ENCODE data around the gene COL4A2.
"Not testable (repeated sequence)": the region's sequence is repeated elsewhere in the genome, so short reads cannot be mapped to it uniquely, and the experiment has no call there.

Gene COL4A2

GRCh38 chr13:110448230-110448629 lies 141.1 kb downstream of the COL4A2 start:
- no peaks in the 10 kb centered on the region for H3K4me1 ChIP-seq (ENCODE audit: insufficient read depth, insufficient read length)
- H3K4me3 ChIP-seq (ENCODE audit: insufficient read length, low read depth): no peak overlapping the region
- peaks cover 64% of the 10 kb centered on the region for H3K36me3 ChIP-seq (ENCODE audit: insufficient read depth, insufficient read length, low read length)
- no peaks in the 10 kb centered on the region for H3K27me3 ChIP-seq (ENCODE audit: insufficient read depth, insufficient read length)
- no peak for TF ChIP-seq SUZ12 (IDR thresholded peaks at IDR 0.05; ENCODE audit: extremely low read depth, insufficient read depth, insufficient read length)
- no peak for TF ChIP-seq YY1 (IDR thresholded peaks at IDR 0.05; ENCODE audit: insufficient read depth, insufficient read length)
- TF ChIP-seq ZNF274 (IDR thresholded peaks at IDR 0.05; ENCODE audit: low read depth, low read length): no peak
- no peaks in the 10 kb centered on the region for H3K9me3 ChIP-seq (ENCODE audit: insufficient read depth, low read length)
- no peak overlapping the region for H3K9ac ChIP-seq (ENCODE audit: insufficient read length, low read depth)
- DNase-seq (ENCODE audit: low read depth, low spot score): no peak

DNA sequence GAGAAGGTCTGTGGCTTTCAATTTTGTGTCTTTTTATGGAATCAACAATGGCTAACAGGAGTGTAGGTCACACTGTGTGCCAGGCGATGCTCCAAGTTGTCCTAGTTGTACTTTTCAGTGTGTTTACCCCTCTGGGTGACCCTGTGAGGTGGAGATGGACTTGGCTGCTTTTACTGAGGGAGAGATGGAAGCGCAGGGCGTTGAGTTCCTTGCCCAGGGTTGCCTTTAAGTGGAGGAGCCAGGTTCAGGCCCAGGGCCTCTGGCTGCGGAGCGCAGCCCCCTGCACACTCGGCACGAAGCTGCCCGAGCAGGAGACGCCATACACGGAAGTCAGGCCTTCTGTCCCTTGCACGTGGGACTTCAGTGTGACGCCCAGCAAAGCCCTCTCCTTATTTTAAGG lies 141.6 kb downstream of the COL4A2 start:
- Histone ChIP-seq H3K36me3 (ENCODE audit: insufficient read depth, insufficient read length, low read length) (peaks cover 64% of the 10 kb centered on the region), H3K4me1 (ENCODE audit: insufficient read depth, insufficient read length) (no peaks in the 10 kb centered on the region), H3K9ac (ENCODE audit: insufficient read length, low read depth) (no peak overlapping the region), H3K27me3 (ENCODE audit: insufficient read depth, insufficient read length) (no peaks in the 10 kb centered on the region), H3K9me3 (ENCODE audit: insufficient read depth, low read length) (no peaks in the 10 kb centered on the region), H3K4me3 (ENCODE audit: insufficient read length, low read depth) (no peak overlapping the region)
- no peak for TF ChIP-seq YY1 (IDR thresholded peaks at IDR 0.05; ENCODE audit: insufficient read depth, insufficient read length)
- no peak for TF ChIP-seq SUZ12 (IDR thresholded peaks at IDR 0.05; ENCODE audit: extremely low read depth, insufficient read depth, insufficient read length)
- TF ChIP-seq ZNF274 (IDR thresholded peaks at IDR 0.05; ENCODE audit: low read depth, low read length): no peak
- DNase-seq (ENCODE audit: low read depth, low spot score): no peak

- TF ChIP-seq ZNF274 (IDR thresholded peaks at IDR 0.05; ENCODE audit: low read depth, low read length) (no peak), SUZ12 (IDR thresholded peaks at IDR 0.05; ENCODE audit: extremely low read depth, insufficient read depth, insufficient read length) (no peak), YY1 (IDR thresholded peaks at IDR 0.05; ENCODE audit: insufficient read depth, insufficient read length) (no peak)
- Histone ChIP-seq H3K4me1 (ENCODE audit: insufficient read depth, insufficient read length) (no peaks in the 10 kb centered on the region), H3K9ac (ENCODE audit: insufficient read length, low read depth) (no peak overlapping the region), H3K36me3 (ENCODE audit: insufficient read depth, insufficient read length, low read length) (peaks cover 59% of the 10 kb centered on the region), H3K9me3 (ENCODE audit: insufficient read depth, low read length) (no peaks in the 10 kb centered on the region), H3K27me3 (ENCODE audit: insufficient read depth, insufficient read length) (no peaks in the 10 kb centered on the region), H3K4me3 (ENCODE audit: insufficient read length, low read depth) (no peak overlapping the region)
- DNase-seq (ENCODE audit: low read depth, low spot score): no peak
Measured at GRCh38 chr13:110449219-110450015, 142.3 kb downstream of the COL4A2 start.

- Histone ChIP-seq H3K4me3 (ENCODE audit: insufficient read length, low read depth) (no peak overlapping the region), H3K9me3 (ENCODE audit: insufficient read depth, low read length) (no peaks in the 10 kb centered on the region), H3K27me3 (ENCODE audit: insufficient read depth, insufficient read length) (no peaks in the 10 kb centered on the region), H3K36me3 (ENCODE audit: insufficient read depth, insufficient read length, low read length) (peaks cover 61% of the 10 kb centered on the region), H3K4me1 (ENCODE audit: insufficient read depth, insufficient read length) (peaks cover 5% of the 10 kb centered on the region), H3K9ac (ENCODE audit: insufficient read length, low read depth) (no peak overlapping the region)
- TF ChIP-seq SUZ12 (IDR thresholded peaks at IDR 0.05; ENCODE audit: extremely low read depth, insufficient read depth, insufficient read length): no peak
- TF ChIP-seq ZNF274 (IDR thresholded peaks at IDR 0.05; ENCODE audit: low read depth, low read length): no peak
- TF ChIP-seq YY1 (IDR thresholded peaks at IDR 0.05; ENCODE audit: insufficient read depth, insufficient read length): no peak
- no peak for DNase-seq (ENCODE audit: low read depth, low spot score)
Measured at GRCh38 chr13:110450016-110450900, 143.2 kb downstream of the COL4A2 start.

DNA sequence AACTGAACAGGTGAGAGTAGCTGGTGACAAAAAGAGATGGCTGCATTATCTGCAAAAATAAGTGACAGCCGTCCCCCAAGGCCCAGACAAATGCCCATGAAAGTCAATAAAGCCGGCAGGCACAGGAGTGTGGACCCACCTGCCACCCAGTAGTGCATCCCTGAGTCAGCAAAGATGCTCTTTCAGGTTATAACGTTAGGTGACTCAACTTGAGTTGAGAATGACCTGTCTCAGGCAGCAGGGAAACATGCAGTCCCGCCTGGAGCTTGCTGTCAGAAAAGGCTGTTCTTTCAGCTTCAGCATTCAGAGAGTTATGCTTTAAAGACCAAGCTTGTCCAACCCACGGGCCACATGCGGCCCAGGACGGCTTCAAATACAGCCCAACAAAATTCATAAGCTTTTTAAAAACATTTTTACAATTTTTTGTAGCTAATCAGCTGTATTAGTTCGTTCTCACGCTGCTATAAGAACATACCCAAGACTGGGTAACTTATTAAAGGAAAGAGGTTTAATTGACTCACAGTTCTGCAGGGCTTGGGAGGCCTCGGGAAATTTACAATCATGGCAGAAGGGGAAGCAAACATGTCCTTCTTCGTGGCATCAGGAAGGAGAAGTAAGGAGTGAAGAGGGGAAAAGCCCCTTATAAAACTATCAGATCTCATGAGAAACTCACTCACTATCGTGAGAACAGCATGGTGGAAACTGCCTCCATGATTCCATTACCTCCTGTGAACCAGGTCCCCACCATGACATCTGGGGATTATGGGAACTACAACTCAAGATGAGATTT lies 144.1 kb downstream of the COL4A2 start:
- Histone ChIP-seq H3K9ac (ENCODE audit: insufficient read length, low read depth) (no peak overlapping the region), H3K9me3 (ENCODE audit: insufficient read depth, low read length) (no peaks in the 10 kb centered on the region), H3K4me1 (ENCODE audit: insufficient read depth, insufficient read length) (peaks cover 5% of the 10 kb centered on the region), H3K36me3 (ENCODE audit: insufficient read depth, insufficient read length, low read length) (peaks cover 52% of the 10 kb centered on the region), H3K4me3 (ENCODE audit: insufficient read length, low read depth) (no peak overlapping the region), H3K27me3 (ENCODE audit: insufficient read depth, insufficient read length) (no peaks in the 10 kb centered on the region)
- TF ChIP-seq YY1 (IDR thresholded peaks at IDR 0.05; ENCODE audit: insufficient read depth, insufficient read length): no peak
- TF ChIP-seq SUZ12 (IDR thresholded peaks at IDR 0.05; ENCODE audit: extremely low read depth, insufficient read depth, insufficient read length): no peak
- no peak for TF ChIP-seq ZNF274 (IDR thresholded peaks at IDR 0.05; ENCODE audit: low read depth, low read length)
- no peak for DNase-seq (ENCODE audit: low read depth, low spot score)

GRCh38 chr13:110453091-110453490 lies 146.0 kb downstream of the COL4A2 start:
- not testable (repeated sequence) for H3K27me3 ChIP-seq (ENCODE audit: insufficient read depth, insufficient read length); H3K4me3 ChIP-seq (ENCODE audit: insufficient read length, low read depth); DNase-seq (ENCODE audit: low read depth, low spot score); H3K9me3 ChIP-seq (ENCODE audit: insufficient read depth, low read length); H3K4me1 ChIP-seq (ENCODE audit: insufficient read depth, insufficient read length); H3K9ac ChIP-seq (ENCODE audit: insufficient read length, low read depth)
- H3K36me3 ChIP-seq (ENCODE audit: insufficient read depth, insufficient read length, low read length): peaks cover 48% of the 10 kb centered on the region
